Sigmoid colon (tissue), 7 donors: ENCODE results near the gene SLIT1. TPM values are rescaled to one million over a fixed set of nuclear protein-coding genes. Genes with fewer than 3 reads are reported as not detected.

Experiments
- DNase-seq: peaks from one replicate; pipeline ENCODE4 v3.0.0-alpha.2; 2019
- H3K27ac ChIP-seq, 4 donors: fragments of 200-600 bp; sonication (generic); one replicate each; pipeline ENCODE4 v1.5.1; 2016 to 2019; ENCODE audit warnings: mild to moderate bottlenecking in 1 of 4
- H3K27me3 ChIP-seq, 3 donors: fragments of 200-600 bp; sonication (generic); one replicate each; pipeline ENCODE4 v1.5.1; 2019; ENCODE audit warnings: mild to moderate bottlenecking in 1 of 3
- H3K36me3 ChIP-seq, 4 donors: fragments of 200-600 bp; sonication (generic); one replicate each; pipeline ENCODE4 v1.5.1; 2016 to 2019
- H3K4me1 ChIP-seq, 4 donors: fragments of 200-600 bp; sonication (generic); one replicate each; pipeline ENCODE4 v1.5.1; 2017 to 2019
- H3K4me3 ChIP-seq, 4 donors: fragments of 200-600 bp; sonication (generic); one replicate each; pipeline ENCODE4 v1.5.1; 2017 to 2019; ENCODE audit warnings: mild to moderate bottlenecking in 2 of 4, moderate library complexity in 1 of 4
- H3K9me3 ChIP-seq, 4 donors: fragments of 200-600 bp in 3 of 4; sonication (generic) in 3 of 4; one replicate each; pipeline versions ENCODE4 v1.5.1 to v1.6.1; 2013 to 2019
- EP300 ChIP-seq, 4 donors: sonication (generic); formaldehyde crosslinking; IDR thresholded peaks; one replicate each; pipeline ENCODE4 v1.6.1; 2017; ENCODE audit warnings: antibody characterized with exemption in 4 of 4
- POLR2A ChIP-seq, 2 donors: fragments of 450-650 bp; IDR thresholded peaks; one replicate each; pipeline ENCODE4 v1.6.1; 2016; ENCODE audit warnings: antibody characterized with exemption in 2 of 2, mild to moderate bottlenecking in 2 of 2, moderate library complexity in 2 of 2
- POLR2AphosphoS5 ChIP-seq, 4 donors: sonication (generic); formaldehyde crosslinking; IDR thresholded peaks; one replicate each; pipeline ENCODE4 v1.6.1; 2017; ENCODE audit warnings: antibody characterized with exemption in 4 of 4
- WGBS, 2 donors: extraction: QIAGEN DNeasy Blood & Tissue Kit; methylation state at CpG; one replicate each; pipeline ENCODE4 v1.1.7; 2013; 5-methylcytosine and 5-hydroxymethylcytosine counted together
- intact Hi-C: fragments of 100-400 bp; cut with DNase I; formaldehyde crosslinking; loops from one replicate; pipeline ENCODE4 v1.15.1; 2023
- polyA plus RNA-seq, 3 donors: library from polyadenylated mRNA; stranded (reverse); fragments of 200-250 nt; gene quantifications; one replicate each; pipeline ENCODE4 v1.2.3, GENCODE V29; 2013
- total RNA-seq, 4 donors: library from RNA; depleted of rRNA; stranded (reverse); fragments of >200 nt; gene quantifications; one replicate each; pipeline ENCODE4 v1.1.0, GENCODE V29; 2016
- TF ChIP-seq, protein P1 (sequence below), 4 experiments: fragments of 450-650 bp in 3 of 4; fragments of 200-600 bp in 1 of 4; IDR thresholded peaks; one replicate each; pipeline ENCODE4 v1.5.1; 2016 to 2019; ENCODE audit warnings: antibody characterized with exemption in 4 of 4, mild to moderate bottlenecking in 3 of 4, moderate library complexity in 2 of 4
- donor health status: healthy with polysubstance abuse.
- donor health status: Bipolar disorder and iron deficiency.
- donor health status: healthy.

Gene SLIT1
- total and polyA plus RNA-seq, 7 donors, result under 0.01 to 1.4 (median 0.58) TPM; not detected in 1

DNA sequence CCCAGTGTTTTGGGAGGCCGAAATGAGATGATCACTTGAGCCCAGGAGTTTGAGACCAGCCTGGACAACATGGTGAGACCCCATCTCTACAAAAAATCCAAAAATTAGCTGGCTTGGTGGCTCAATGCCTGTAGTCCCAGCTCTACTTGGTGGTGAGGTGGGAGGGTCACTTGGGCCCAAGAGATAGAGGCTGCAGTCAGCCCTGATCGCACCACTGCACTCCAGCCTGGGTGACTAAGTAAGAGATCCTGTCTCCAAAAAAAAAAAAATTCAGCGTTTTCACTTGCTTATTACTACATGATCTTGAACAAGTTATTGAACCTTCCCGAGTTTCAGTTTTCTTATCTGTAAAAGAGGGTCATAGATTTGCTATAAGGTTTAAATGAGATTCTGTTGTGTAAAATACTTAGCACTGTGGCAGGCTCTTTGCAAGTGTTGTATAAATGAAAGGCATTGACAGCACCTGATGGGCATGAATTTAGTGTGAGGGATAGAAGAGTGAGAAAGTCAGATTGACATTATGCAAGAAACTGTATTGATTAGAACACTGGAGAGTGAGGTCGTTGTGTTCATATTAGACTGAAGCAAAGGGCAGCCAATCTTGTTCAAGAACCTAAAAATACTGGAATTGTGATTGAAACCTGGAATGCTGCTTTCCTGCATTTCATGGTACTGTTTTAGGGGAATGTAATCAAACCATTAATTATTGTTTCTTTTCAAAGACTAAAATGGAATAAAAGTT, 216.9 kb downstream of the SLIT1 start:
- TF ChIP-seq EP300 (IDR thresholded peaks at IDR 0.05), result no peak
- no peak for TF ChIP-seq POLR2A (IDR thresholded peaks at IDR 0.05)
- no peak for TF ChIP-seq POLR2AphosphoS5 (IDR thresholded peaks at IDR 0.05)
- TF ChIP-seq, protein P1, sequence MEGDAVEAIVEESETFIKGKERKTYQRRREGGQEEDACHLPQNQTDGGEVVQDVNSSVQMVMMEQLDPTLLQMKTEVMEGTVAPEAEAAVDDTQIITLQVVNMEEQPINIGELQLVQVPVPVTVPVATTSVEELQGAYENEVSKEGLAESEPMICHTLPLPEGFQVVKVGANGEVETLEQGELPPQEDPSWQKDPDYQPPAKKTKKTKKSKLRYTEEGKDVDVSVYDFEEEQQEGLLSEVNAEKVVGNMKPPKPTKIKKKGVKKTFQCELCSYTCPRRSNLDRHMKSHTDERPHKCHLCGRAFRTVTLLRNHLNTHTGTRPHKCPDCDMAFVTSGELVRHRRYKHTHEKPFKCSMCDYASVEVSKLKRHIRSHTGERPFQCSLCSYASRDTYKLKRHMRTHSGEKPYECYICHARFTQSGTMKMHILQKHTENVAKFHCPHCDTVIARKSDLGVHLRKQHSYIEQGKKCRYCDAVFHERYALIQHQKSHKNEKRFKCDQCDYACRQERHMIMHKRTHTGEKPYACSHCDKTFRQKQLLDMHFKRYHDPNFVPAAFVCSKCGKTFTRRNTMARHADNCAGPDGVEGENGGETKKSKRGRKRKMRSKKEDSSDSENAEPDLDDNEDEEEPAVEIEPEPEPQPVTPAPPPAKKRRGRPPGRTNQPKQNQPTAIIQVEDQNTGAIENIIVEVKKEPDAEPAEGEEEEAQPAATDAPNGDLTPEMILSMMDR (IDR thresholded peaks at IDR 0.05), result no peak
- WGBS, 2 donors, result 91 to 95% methylated on average over 5 of the region's 5 CpGs
- no peak for DNase-seq
- Histone ChIP-seq H3K4me3 (no peak overlapping the region), H3K27me3 (no peaks in the 10 kb centered on the region), H3K9me3 (no peaks in the 10 kb centered on the region), H3K4me1 (no peaks in the 10 kb centered on the region), H3K36me3 (no peaks in the 10 kb centered on the region), H3K27ac (no peak overlapping the region)
- intact Hi-C loops, result no loop called here

DNA sequence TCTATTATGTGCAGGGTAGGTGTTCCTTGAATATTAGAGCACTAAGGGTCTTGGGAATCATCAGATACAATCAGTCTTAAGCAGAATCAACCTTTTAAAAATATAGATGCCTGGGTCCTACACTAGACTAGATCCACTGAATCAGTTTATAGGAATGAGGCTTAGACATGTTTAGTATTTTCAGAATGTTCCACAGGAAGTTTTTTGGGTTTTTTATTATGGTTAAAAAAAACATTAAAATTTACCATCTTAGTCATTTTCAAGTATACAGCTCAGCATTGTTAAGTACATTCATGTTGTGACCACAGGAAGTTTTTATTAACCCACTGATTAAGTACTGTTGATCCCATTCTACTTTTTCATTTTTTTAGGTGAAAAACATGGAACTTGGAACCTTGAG, 217.9 kb downstream of the SLIT1 start:
- intact Hi-C loops, result no loop called here
- H3K27me3 ChIP-seq, result no peaks in the 10 kb centered on the region
- H3K36me3 ChIP-seq, result no peaks in the 10 kb centered on the region
- TF ChIP-seq POLR2A (IDR thresholded peaks at IDR 0.05) (no peak), EP300 (IDR thresholded peaks at IDR 0.05) (no peak), POLR2AphosphoS5 (IDR thresholded peaks at IDR 0.05) (no peak)
- TF ChIP-seq, protein P1 (IDR thresholded peaks at IDR 0.05), result no peak
- no peak overlapping the region for H3K4me3 ChIP-seq
- no peak overlapping the region for H3K27ac ChIP-seq
- peaks cover 0 to 3% (median 1%) of the 10 kb centered on the region in 4 donors for H3K4me1 ChIP-seq
- no peaks in the 10 kb centered on the region for H3K9me3 ChIP-seq
- no peak for DNase-seq

DNA sequence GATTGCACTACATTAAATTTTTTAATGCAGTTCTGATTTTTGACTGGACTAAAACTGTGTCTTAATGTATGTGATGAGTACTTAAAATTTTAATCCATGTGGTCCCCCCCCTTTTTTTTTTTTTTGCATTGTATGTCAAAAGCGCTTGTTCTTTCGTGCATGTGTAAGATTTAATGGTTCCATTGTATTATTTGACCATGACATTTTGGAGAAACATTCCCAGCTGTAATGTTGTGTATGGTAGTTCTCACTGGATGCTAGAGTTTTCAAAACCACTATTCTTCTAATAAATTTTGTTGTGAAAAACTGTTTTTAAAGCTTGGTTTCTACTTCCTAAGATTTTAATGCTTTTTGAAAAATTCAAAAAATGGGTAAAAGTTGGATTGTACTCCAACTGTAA, 221.6 kb downstream of the SLIT1 start:
- intact Hi-C loops, result no loop called here
- H3K9me3 ChIP-seq, result no peaks in the 10 kb centered on the region
- peaks cover 0 to 9% (median 3%) of the 10 kb centered on the region in 4 donors for H3K4me1 ChIP-seq
- H3K27me3 ChIP-seq, result no peaks in the 10 kb centered on the region
- WGBS, 2 donors, result 94 to 97% methylated on average over 2 of the region's 2 CpGs
- TF ChIP-seq, protein P1 (IDR thresholded peaks at IDR 0.05), result no peak
- TF ChIP-seq POLR2AphosphoS5 (IDR thresholded peaks at IDR 0.05), result no peak
- TF ChIP-seq EP300 (IDR thresholded peaks at IDR 0.05), result no peak
- no peak for TF ChIP-seq POLR2A (IDR thresholded peaks at IDR 0.05)
- no peaks in the 10 kb centered on the region for H3K36me3 ChIP-seq
- H3K27ac ChIP-seq, result no peak overlapping the region
- DNase-seq, result no peak
- no peak overlapping the region for H3K4me3 ChIP-seq

DNA sequence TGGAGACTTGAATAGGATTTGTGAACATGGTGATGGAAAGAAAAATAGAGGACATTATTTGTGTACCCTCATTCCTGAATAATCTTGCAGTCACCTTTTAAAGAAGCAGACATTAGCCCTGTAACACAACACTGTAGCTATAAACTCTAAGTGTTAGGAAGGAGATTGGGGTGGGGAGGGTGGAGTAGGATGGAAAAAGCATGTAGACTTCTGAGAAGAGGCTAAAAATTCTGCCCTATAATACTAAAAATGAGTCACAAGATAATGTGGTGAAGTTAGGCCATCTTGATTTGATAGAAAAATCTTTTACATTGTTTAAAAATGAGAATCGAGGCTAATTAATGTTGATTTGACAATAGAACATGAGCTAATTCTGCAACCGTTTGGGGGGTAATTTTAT, 224.9 kb downstream of the SLIT1 start:
- WGBS, 2 donors, result 86 to 90% methylated on average over 2 of the region's 2 CpGs
- Histone ChIP-seq H3K36me3 (peaks cover 0 to 13% (median 1%) of the 10 kb centered on the region in 4 donors), H3K4me3 (no peak overlapping the region), H3K27ac (no peak overlapping the region), H3K27me3 (no peaks in the 10 kb centered on the region), H3K9me3 (no peaks in the 10 kb centered on the region), H3K4me1 (peaks cover 0 to 9% (median 3%) of the 10 kb centered on the region in 4 donors)
- TF ChIP-seq, protein P1 (IDR thresholded peaks at IDR 0.05), result no peak
- no peak for TF ChIP-seq EP300 (IDR thresholded peaks at IDR 0.05)
- TF ChIP-seq POLR2AphosphoS5 (IDR thresholded peaks at IDR 0.05), result no peak
- no peak for TF ChIP-seq POLR2A (IDR thresholded peaks at IDR 0.05)
- intact Hi-C loops, result no loop called here
- DNase-seq, result no peak
